Fibroblast of peridontal ligament (primary cell): ENCODE measurements around the gene CNDP1.
A peak's percentile ranks its signal among the peaks of the same experiment; 100 is the strongest.

Experiments used
- DNase-seq: peaks from one replicate; pipeline ENCODE4 v3.0.0-alpha.2; 2010; ENCODE audit errors: extremely low read depth

The CNDP1 gene

GRCh38 chr18:74624466-74624865 is 90.2 kb downstream of the CNDP1 start:
- DNase-seq: no peak

DNA sequence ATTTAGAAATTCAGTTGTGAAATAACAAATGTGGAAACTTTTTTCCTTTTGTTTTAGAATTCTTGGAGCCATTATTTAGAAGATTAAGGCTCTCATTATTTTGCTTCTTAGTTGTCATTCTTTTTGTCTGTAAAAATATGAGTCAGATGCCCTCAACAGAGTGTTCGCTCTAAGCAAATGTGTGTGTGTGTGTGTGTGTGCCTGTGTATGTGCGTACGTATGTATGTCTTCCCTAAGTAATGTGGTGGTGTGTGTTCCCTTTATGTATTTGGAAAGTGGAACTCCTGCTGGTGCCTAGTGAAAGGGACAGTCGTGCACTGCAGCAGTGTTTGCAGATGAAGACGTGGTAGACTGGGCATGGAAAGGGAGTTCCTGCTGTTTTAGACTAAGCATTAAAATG is 90.9 kb downstream of the CNDP1 start:
- no peak for DNase-seq

DNA sequence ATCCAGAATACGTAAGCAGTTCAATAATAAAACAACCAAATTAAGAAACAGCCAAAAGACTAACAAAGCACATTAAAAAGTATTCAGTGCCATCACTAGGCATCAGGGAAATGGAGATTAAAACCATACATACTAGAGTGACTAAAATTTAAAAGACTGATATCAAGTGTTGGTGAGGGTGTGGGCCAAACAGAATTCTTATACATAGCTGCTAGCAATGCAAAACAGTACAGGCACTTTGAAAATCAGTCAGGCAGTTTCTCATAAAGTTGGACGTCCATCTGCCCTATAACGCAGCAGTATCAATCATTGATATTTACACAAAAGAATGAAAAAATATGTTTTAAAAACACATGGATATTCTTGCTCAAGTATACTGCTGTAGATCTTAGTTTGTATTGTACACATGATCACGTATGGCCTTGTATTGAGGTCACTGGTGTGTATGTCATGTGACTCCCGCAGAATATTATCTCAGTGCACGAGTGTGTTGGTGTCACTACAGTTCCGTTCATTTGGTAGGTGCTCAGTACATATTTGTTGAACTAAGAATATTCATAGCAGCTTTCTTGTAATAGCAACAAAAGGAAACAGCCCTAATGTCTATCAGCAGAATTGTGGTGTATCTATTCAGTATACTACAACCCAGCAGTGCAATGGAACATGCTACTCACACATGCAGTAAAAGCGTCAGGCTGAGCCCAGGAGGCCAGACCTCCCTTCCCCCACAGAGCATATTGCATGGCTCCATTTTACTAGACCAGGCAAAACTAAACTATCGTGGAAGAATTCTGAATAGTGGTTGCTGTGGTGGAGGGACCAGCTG is 92.0 kb downstream of the CNDP1 start:
- no peak for DNase-seq

GRCh38 chr18:74630804-74631203 is 96.5 kb downstream of the CNDP1 start:
- no peak for DNase-seq

DNA sequence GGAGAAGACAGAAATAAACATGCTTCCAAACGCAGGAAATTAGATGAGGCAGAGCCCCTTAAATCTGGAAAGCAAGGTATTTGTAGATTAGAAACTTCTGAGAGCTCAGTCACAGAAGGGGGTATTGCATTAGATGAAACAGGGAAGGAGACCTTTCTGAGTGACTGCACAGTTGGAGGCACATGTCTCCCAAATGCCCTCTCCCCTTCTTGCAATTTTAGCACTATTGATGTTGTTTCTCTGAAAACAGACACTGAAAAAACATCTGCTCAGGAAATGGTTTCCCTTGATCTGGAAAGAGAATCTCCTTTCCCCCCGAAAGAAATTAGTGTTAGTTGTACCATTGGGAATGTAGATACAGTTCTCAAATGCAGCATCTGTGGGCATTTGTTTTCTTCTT is 96.9 kb downstream of the CNDP1 start:
- DNase-seq: no peak

DNA sequence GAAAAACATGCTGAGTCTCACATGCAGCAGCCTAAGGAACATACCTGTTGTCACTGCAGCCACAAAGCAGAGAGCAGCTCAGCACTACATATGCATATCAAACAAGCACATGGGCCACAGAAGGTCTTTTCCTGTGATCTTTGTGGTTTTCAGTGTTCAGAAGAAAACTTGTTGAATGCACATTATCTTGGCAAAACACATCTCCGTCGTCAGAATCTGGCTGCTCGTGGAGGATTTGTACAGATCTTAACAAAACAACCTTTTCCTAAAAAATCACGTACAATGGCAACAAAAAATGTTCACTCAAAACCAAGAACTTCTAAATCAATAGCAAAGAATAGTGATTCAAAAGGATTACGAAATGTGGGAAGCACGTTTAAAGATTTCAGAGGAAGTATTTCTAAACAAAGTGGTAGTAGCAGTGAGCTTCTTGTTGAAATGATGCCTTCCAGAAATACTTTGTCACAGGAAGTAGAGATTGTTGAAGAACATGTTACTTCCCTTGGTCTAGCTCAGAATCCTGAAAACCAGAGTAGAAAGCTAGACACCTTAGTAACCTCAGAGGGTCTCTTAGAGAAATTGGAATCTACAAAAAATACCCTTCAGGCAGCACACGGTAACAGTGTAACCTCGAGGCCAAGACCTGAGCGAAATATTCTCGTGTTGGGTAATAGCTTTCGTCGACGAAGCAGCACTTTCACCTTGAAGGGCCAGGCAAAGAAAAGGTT is 97.5 kb downstream of the CNDP1 start:
- DNase-seq: peak; percentile 81

DNA sequence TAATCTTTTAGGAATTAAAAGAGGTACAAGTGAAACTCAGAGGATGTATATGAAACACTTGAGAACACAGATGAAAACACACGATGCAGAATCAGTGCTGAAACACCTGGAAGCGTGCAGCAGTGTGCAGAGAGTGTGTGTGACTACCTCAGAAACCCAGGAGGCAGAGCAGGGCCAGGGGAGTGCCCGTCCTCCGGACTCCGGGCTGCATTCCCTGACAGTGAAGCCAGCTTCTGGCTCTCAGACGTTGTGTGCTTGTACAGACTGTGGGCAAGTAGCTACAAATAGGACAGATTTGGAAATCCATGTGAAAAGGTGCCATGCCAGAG is 98.0 kb downstream of the CNDP1 start:
- no peak for DNase-seq

DNA sequence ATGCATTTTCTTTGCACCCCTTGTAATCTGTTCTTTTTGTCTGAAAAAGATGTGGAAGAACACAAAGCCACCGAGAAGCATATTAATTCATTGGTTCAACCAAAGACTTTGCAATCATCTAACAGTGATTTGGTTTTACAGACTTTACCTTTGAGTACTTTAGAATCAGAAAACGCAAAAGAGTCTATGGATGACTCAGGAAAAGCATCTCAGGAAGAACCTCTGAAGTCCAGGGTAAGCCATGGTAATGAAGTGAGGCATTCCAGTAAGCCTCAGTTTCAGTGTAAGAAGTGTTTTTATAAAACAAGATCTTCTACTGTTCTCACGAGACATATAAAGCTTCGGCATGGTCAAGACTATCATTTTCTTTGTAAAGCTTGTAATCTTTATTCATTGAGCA is 98.6 kb downstream of the CNDP1 start:
- no peak for DNase-seq

DNA sequence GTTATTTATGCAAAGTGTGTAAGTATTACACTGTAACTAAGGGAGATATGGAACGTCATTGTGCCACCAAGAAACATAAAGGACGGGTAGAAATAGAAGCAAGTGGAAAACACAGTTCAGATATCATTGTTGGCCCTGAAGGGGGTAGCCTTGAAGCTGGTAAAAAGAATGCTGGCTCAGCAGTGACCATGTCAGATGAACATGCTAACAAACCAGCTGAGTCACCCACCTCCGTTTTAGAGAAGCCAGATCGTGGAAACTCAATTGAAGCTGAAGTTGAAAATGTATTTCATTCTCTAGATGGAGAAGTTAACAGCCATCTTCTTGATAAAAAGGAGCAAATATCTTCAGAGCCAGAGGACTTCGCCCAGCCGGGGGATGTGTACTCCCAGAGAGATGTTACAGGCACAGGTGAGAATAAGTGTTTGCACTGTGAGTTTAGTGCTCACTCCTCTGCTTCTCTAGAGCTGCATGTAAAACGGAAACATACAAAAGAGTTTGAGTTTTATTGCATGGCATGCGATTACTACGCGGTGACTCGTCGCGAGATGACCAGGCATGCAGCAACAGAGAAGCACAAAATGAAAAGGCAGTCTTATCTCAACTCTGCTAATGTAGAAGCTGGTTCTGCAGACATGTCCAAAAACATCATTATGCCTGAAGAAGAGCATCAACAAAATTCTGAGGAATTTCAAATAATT is 99.5 kb downstream of the CNDP1 start:
- DNase-seq: no peak

DNA sequence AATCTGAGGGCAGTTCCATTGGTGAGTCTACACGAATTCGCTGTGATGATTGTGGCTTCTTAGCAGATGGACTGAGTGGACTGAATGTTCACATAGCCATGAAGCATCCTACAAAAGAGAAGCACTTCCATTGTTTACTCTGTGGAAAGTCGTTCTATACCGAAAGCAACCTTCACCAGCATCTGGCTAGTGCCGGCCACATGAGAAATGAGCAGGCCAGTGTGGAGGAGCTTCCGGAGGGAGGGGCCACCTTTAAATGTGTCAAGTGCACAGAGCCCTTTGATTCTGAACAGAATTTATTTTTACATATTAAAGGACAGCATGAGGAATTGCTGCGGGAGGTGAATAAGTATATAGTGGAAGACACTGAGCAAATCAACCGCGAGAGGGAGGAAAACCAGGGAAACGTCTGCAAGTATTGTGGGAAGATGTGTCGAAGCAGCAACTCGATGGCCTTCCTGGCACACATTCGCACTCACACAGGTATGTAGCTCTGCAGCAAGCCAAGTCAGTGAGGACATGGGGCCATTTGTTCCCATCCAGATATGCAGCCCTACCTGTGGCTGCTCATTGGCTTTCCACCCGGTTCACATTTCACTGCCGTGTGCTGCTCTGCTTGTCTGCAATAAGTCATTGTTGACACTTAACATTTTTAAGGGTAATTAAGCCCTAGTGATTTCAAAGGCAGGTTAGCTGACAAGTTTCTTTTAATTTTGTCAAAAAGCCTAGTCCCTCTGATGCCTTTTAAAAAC is 101.1 kb downstream of the CNDP1 start:
- no peak for DNase-seq
